Measurements from ENCODE around the gene LY86.

Gene LY86

GRCh38 chr6:6569811-6570164 lies 18.7 kb upstream of the LY86 start:
- Histone ChIP-seq H3K9me3 (ENCODE audit: control insufficient read depth, low read length) (no peaks in the 10 kb centered on the region), H3K27me3 (ENCODE audit: control insufficient read depth, insufficient read depth, low read length, poor library complexity, severe bottlenecking) (no peaks in the 10 kb centered on the region), H3K27ac (ENCODE audit: insufficient read depth, low read depth, low read length, poor library complexity, severe bottlenecking) (no peak overlapping the region), H3K4me3 (ENCODE audit: insufficient read depth, low read depth, low read length) (no peak overlapping the region), H3K4me1 (ENCODE audit: control insufficient read depth, insufficient read depth, low read length) (no peaks in the 10 kb centered on the region), H3K36me3 (ENCODE audit: control insufficient read depth, insufficient read depth, low read length) (no peaks in the 10 kb centered on the region)
- whole genome bisulfite sequencing, 2 experiments, result 91 to 97% methylated on average over 2 of the region's 2 CpGs

- Histone ChIP-seq H3K36me3 (ENCODE audit: control insufficient read depth, insufficient read depth, low read length) (no peaks in the 10 kb centered on the region), H3K27me3 (ENCODE audit: control insufficient read depth, insufficient read depth, low read length, poor library complexity, severe bottlenecking) (no peaks in the 10 kb centered on the region)
- WGBS, 2 experiments, result 86 to 90% methylated on average over 3 to 4 of the region's 4 CpGs
These were observed 17.4 kb upstream of the LY86 start for GRCh38 chr6:6570929-6571671.

DNA sequence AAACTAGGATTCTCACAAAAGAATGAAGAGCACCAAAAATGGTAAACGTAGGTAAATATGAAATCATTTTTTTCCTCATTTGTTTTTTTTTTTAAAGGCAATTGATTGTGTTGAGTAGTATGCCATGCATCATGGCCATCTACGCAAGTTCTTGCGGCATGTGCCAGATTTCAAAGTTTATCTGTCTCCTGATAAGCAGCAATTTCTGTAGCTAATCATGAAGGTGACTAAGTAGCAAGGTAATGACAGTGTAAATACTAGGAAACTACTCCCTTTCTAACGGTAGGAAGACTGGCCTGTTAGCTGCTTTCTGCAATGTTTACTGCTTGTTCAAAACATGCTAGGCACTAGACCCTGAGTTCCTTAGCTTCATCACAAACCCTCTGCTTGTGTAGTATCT lies 13.4 kb upstream of the LY86 start:
- H3K9me3 ChIP-seq (ENCODE audit: control insufficient read depth, low read length), result peaks cover 5% of the 10 kb centered on the region
- no peaks in the 10 kb centered on the region for H3K36me3 ChIP-seq (ENCODE audit: control insufficient read depth, insufficient read depth, low read length)
- no peaks in the 10 kb centered on the region for H3K27me3 ChIP-seq (ENCODE audit: control insufficient read depth, insufficient read depth, low read length, poor library complexity, severe bottlenecking)
- WGBS, 2 experiments, result 93 to 95% methylated on average over 4 of the region's 4 CpGs
- H3K27ac ChIP-seq (ENCODE audit: insufficient read depth, low read depth, low read length, poor library complexity, severe bottlenecking), result no peak overlapping the region
- no peaks in the 10 kb centered on the region for H3K4me1 ChIP-seq (ENCODE audit: control insufficient read depth, insufficient read depth, low read length)
- H3K4me3 ChIP-seq (ENCODE audit: insufficient read depth, low read depth, low read length), result no peak overlapping the region

More at GRCh38 chr6:6570929-6571671, 17.4 kb upstream of the LY86 start:
- Histone ChIP-seq H3K27ac (ENCODE audit: insufficient read depth, low read depth, low read length, poor library complexity, severe bottlenecking) (no peak overlapping the region), H3K4me1 (ENCODE audit: control insufficient read depth, insufficient read depth, low read length) (no peaks in the 10 kb centered on the region), H3K4me3 (ENCODE audit: insufficient read depth, low read depth, low read length) (no peak overlapping the region), H3K9me3 (ENCODE audit: control insufficient read depth, low read length) (peaks cover 1% of the 10 kb centered on the region)

DNA sequence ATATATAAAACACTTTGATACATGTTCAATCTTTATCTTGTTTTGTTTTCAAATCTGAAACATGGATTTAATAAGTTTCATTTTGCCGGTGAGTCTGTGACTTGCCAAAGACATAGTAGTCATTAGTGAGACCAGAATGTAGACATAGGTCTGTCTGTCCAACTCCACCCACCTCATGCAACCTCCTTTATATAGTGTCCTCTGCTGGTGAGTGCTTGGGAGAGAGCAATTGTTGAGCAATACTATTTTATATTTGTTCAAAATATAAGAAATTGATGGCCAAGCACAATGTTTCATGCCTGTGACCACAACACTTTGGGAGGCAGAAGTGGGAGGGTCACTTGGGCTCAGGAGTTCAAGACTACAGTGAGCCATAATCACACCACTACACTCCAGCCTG lies 10.8 kb upstream of the LY86 start:
- no peak overlapping the region for H3K27ac ChIP-seq (ENCODE audit: insufficient read depth, low read depth, low read length, poor library complexity, severe bottlenecking)
- no peaks in the 10 kb centered on the region for H3K27me3 ChIP-seq (ENCODE audit: control insufficient read depth, insufficient read depth, low read length, poor library complexity, severe bottlenecking)
- H3K4me3 ChIP-seq (ENCODE audit: insufficient read depth, low read depth, low read length), result no peak overlapping the region
- H3K36me3 ChIP-seq (ENCODE audit: control insufficient read depth, insufficient read depth, low read length), result no peaks in the 10 kb centered on the region
- WGBS, 2 experiments, result 91 to 100% methylated on average over 1 of the region's 1 CpG
- no peaks in the 10 kb centered on the region for H3K4me1 ChIP-seq (ENCODE audit: control insufficient read depth, insufficient read depth, low read length)
- H3K9me3 ChIP-seq (ENCODE audit: control insufficient read depth, low read length), result peaks cover 5% of the 10 kb centered on the region

- Histone ChIP-seq H3K36me3 (ENCODE audit: control insufficient read depth, insufficient read depth, low read length) (no peaks in the 10 kb centered on the region), H3K27ac (ENCODE audit: insufficient read depth, low read depth, low read length, poor library complexity, severe bottlenecking) (no peak overlapping the region), H3K27me3 (ENCODE audit: control insufficient read depth, insufficient read depth, low read length, poor library complexity, severe bottlenecking) (no peaks in the 10 kb centered on the region), H3K4me1 (ENCODE audit: control insufficient read depth, insufficient read depth, low read length) (no peaks in the 10 kb centered on the region), H3K9me3 (ENCODE audit: control insufficient read depth, low read length) (peaks cover 5% of the 10 kb centered on the region), H3K4me3 (ENCODE audit: insufficient read depth, low read depth, low read length) (no peak overlapping the region)
- WGBS, 2 experiments, result 95 to 100% methylated on average over 1 of the region's 1 CpG
These were observed 9.2 kb upstream of the LY86 start for GRCh38 chr6:6579281-6579680.

- H3K27ac ChIP-seq (ENCODE audit: insufficient read depth, low read depth, low read length, poor library complexity, severe bottlenecking), result no peak overlapping the region
- H3K27me3 ChIP-seq (ENCODE audit: control insufficient read depth, insufficient read depth, low read length, poor library complexity, severe bottlenecking), result no peaks in the 10 kb centered on the region
- H3K36me3 ChIP-seq (ENCODE audit: control insufficient read depth, insufficient read depth, low read length), result no peaks in the 10 kb centered on the region
- 88 to 91% methylated on average over 6 of the region's 6 CpGs for WGBS, 2 experiments
- no peaks in the 10 kb centered on the region for H3K4me1 ChIP-seq (ENCODE audit: control insufficient read depth, insufficient read depth, low read length)
- peaks cover 5% of the 10 kb centered on the region for H3K9me3 ChIP-seq (ENCODE audit: control insufficient read depth, low read length)
- H3K4me3 ChIP-seq (ENCODE audit: insufficient read depth, low read depth, low read length), result no peak overlapping the region
These were observed 8.2 kb upstream of the LY86 start for GRCh38 chr6:6580225-6580856.

DNA sequence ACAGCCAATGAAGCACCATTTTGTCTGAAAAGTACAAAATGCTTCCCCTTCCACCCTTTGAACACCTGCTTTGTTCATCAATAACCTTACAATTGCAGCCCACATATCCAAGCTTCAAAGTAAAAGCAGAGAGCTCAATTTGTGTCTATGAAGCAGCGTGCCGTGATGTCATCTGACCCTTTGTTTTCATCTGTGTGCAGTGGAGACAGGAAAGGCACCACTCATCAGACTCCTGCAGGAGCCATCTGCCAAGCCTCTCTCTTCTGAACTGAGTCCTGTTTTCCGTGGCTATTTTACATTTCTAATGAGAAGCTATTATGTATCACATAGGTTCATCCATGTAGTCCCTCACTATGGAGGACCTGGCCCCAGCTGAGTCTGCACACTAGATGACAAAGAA lies 7.5 kb upstream of the LY86 start:
- WGBS, 2 experiments, result 80 to 96% methylated on average over 3 of the region's 3 CpGs
- Histone ChIP-seq H3K27me3 (ENCODE audit: control insufficient read depth, insufficient read depth, low read length, poor library complexity, severe bottlenecking) (no peaks in the 10 kb centered on the region), H3K27ac (ENCODE audit: insufficient read depth, low read depth, low read length, poor library complexity, severe bottlenecking) (no peak overlapping the region)

GRCh38 chr6:6582131-6582530 lies 6.4 kb upstream of the LY86 start:
- no peaks in the 10 kb centered on the region for H3K9me3 ChIP-seq (ENCODE audit: control insufficient read depth, low read length)
- no peak overlapping the region for H3K27ac ChIP-seq (ENCODE audit: insufficient read depth, low read depth, low read length, poor library complexity, severe bottlenecking)
- H3K27me3 ChIP-seq (ENCODE audit: control insufficient read depth, insufficient read depth, low read length, poor library complexity, severe bottlenecking), result no peaks in the 10 kb centered on the region
- no peaks in the 10 kb centered on the region for H3K4me1 ChIP-seq (ENCODE audit: control insufficient read depth, insufficient read depth, low read length)
- H3K36me3 ChIP-seq (ENCODE audit: control insufficient read depth, insufficient read depth, low read length), result no peaks in the 10 kb centered on the region
- WGBS, 2 experiments, result 71 to 83% methylated on average over 1 of the region's 1 CpG
- H3K4me3 ChIP-seq (ENCODE audit: insufficient read depth, low read depth, low read length), result no peak overlapping the region

More for the DNA sequence above, 7.5 kb upstream of the LY86 start:
- Histone ChIP-seq H3K4me3 (ENCODE audit: insufficient read depth, low read depth, low read length) (no peak overlapping the region), H3K36me3 (ENCODE audit: control insufficient read depth, insufficient read depth, low read length) (no peaks in the 10 kb centered on the region), H3K4me1 (ENCODE audit: control insufficient read depth, insufficient read depth, low read length) (no peaks in the 10 kb centered on the region), H3K9me3 (ENCODE audit: control insufficient read depth, low read length) (peaks cover 4% of the 10 kb centered on the region)

DNA sequence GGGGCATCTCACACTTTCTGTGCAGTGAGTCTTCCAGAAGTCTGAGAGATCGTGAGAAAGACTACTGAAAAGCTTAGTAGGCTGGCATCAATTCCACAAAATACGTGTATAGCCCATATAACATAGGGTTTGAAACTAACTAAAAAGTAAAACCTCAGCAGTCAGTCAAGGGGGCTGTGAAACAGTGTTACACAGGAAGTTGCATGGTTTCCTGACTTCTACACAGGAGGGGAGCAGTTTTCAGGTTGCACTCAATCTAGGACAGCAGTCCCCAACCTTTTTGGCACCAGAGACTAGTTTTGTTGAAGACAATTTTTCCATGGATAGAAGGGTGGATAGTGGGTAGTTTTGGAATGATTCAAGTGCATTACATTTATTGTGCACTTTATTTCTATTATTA lies 4.7 kb upstream of the LY86 start:
- Histone ChIP-seq H3K9me3 (ENCODE audit: control insufficient read depth, low read length) (no peaks in the 10 kb centered on the region), H3K4me3 (ENCODE audit: insufficient read depth, low read depth, low read length) (no peak overlapping the region), H3K27me3 (ENCODE audit: control insufficient read depth, insufficient read depth, low read length, poor library complexity, severe bottlenecking) (no peaks in the 10 kb centered on the region), H3K4me1 (ENCODE audit: control insufficient read depth, insufficient read depth, low read length) (peaks cover 5% of the 10 kb centered on the region), H3K36me3 (ENCODE audit: control insufficient read depth, insufficient read depth, low read length) (no peaks in the 10 kb centered on the region), H3K27ac (ENCODE audit: insufficient read depth, low read depth, low read length, poor library complexity, severe bottlenecking) (no peak overlapping the region)
- 92 to 100% methylated on average over 2 of the region's 2 CpGs for WGBS, 2 experiments

GRCh38 chr6:6584310-6585002 lies 4.1 kb upstream of the LY86 start:
- Histone ChIP-seq H3K4me1 (ENCODE audit: control insufficient read depth, insufficient read depth, low read length) (peaks cover 5% of the 10 kb centered on the region), H3K27me3 (ENCODE audit: control insufficient read depth, insufficient read depth, low read length, poor library complexity, severe bottlenecking) (no peaks in the 10 kb centered on the region), H3K9me3 (ENCODE audit: control insufficient read depth, low read length) (no peaks in the 10 kb centered on the region), H3K27ac (ENCODE audit: insufficient read depth, low read depth, low read length, poor library complexity, severe bottlenecking) (no peak overlapping the region), H3K36me3 (ENCODE audit: control insufficient read depth, insufficient read depth, low read length) (no peaks in the 10 kb centered on the region), H3K4me3 (ENCODE audit: insufficient read depth, low read depth, low read length) (no peak overlapping the region)
- 92 to 93% methylated on average over 7 of the region's 7 CpGs for WGBS, 2 experiments

All from ectodermal cell (in vitro differentiated cells).